HepG2 (cell line): Measurements from ENCODE around the gene AGBL3. TPM values are rescaled to one million over a fixed set of nuclear protein-coding genes. Genes with fewer than 3 reads are reported as not detected.

Experiments
- ARNT ChIP-seq: fragments of 450-650 bp; IDR thresholded peaks from 2 replicates; pipeline ENCODE4 v1.6.1; 2017
- CC2D1A ChIP-seq: sonication (generic); formaldehyde crosslinking; IDR thresholded peaks from 2 replicates; pipeline ENCODE4 v1.8.1; 2023; ENCODE audit warnings: mild to moderate bottlenecking, missing genetic modification reagents
- GTF2F1 ChIP-seq: fragments of 150-350 bp; IDR thresholded peaks from 2 replicates; pipeline ENCODE4 v1.6.1; 2014; ENCODE audit warnings: low read length
- IRF2 ChIP-seq: IDR thresholded peaks from 2 replicates; pipeline ENCODE4 v1.6.1; 2018; ENCODE audit warnings: missing genetic modification reagents, missing compliant biosample characterization
- LRRFIP1 ChIP-seq: sonication (generic); formaldehyde crosslinking; conservative IDR thresholded peaks from 2 replicates; pipeline ENCODE4 v1.4.0; 2020; ENCODE audit warnings: missing genetic modification reagents
- MAFF ChIP-seq: IDR thresholded peaks from 2 replicates; pipeline ENCODE4 v1.6.1; 2011; ENCODE audit warnings: low read depth, low read length, improper control_type of control experiment
- NFRKB ChIP-seq: fragments of 450-650 bp; IDR thresholded peaks from 2 replicates; pipeline ENCODE4 v1.6.1; 2017
- NR2F6 ChIP-seq, 2 experiments: IDR thresholded peaks; 2 replicates each; pipeline ENCODE4 v1.6.1; 2016; ENCODE audit warnings: antibody characterized with exemption in 1 of 2, mild to moderate bottlenecking in 1 of 2
- PAX8 ChIP-seq: sonication (generic); formaldehyde crosslinking; IDR thresholded peaks from 2 replicates; pipeline ENCODE4 v1.8.0; 2022; ENCODE audit warnings: mild to moderate bottlenecking, missing genetic modification reagents, borderline replicate concordance
- RFXAP ChIP-seq: sonication (generic); formaldehyde crosslinking; IDR thresholded peaks from 2 replicates; pipeline ENCODE4 v1.4.0; 2020; ENCODE audit warnings: missing genetic modification reagents, borderline replicate concordance
- SMC3 ChIP-seq: IDR thresholded peaks from 2 replicates; pipeline ENCODE4 v1.6.1; 2011; ENCODE audit warnings: low read length, improper control_type of control experiment
- UBTF ChIP-seq: sonication (generic); formaldehyde crosslinking; IDR thresholded peaks from 2 replicates; pipeline ENCODE4 v1.4.0; 2020; ENCODE audit warnings: mild to moderate bottlenecking, missing genetic modification reagents
- ZNF143 ChIP-seq: sonication (generic); formaldehyde crosslinking; IDR thresholded peaks from 2 replicates; pipeline ENCODE4 v1.4.0; 2020; ENCODE audit warnings: missing genetic modification reagents
- ZNF260 ChIP-seq: sonication (generic); formaldehyde crosslinking; IDR thresholded peaks from 2 replicates; pipeline ENCODE4 v1.4.0; 2020; ENCODE audit warnings: missing genetic modification reagents, low read depth, mild to moderate bottlenecking, borderline replicate concordance
- ZNF839 ChIP-seq: sonication (generic); formaldehyde crosslinking; IDR thresholded peaks from 2 replicates; pipeline ENCODE4 v1.4.0; 2020; ENCODE audit warnings: missing genetic modification reagents, mild to moderate bottlenecking, borderline replicate concordance
- polyA plus RNA-seq, 8 experiments: library from polyadenylated mRNA; depleted of rRNA in 3 of 8; stranded (reverse) in 7 of 8; unstranded in 1 of 8; fragments of >200 nt; fragmentation: Illumina TruSeq in 4 of 8; extraction: Trizol in 4 of 8; gene quantifications; 2 replicates each; pipeline versions ENCODE4 v1.2.1 to v1.2.3, GENCODE V29; 2011 to 2016; ENCODE audit warnings: low read depth in 4 of 8, missing spikeins in 1 of 8, mixed read lengths in 1 of 8; ENCODE audit not compliant: insufficient read depth in 1 of 8
- total RNA-seq, 5 experiments: library from RNA; depleted of rRNA; stranded (reverse); fragments of >200 nt; fragmentation: Illumina TruSeq; extraction: Trizol; gene quantifications; 2 replicates each; pipeline ENCODE4 v1.2.3, GENCODE V29; 2016; ENCODE audit warnings: low read depth in 1 of 5
- TF ChIP-seq, protein P1 (sequence below): sonication (generic); formaldehyde crosslinking; IDR thresholded peaks from 2 replicates; pipeline ENCODE4 v1.4.0; 2020; ENCODE audit warnings: missing genetic modification reagents
- TF ChIP-seq, protein P2 (sequence below): sonication (generic); formaldehyde crosslinking; IDR thresholded peaks from 2 replicates; pipeline ENCODE4 v1.8.0; 2022; ENCODE audit warnings: missing genetic modification reagents, mild to moderate bottlenecking, inconsistent platforms, borderline replicate concordance
- TF ChIP-seq, protein P3 (sequence below): sonication (generic); formaldehyde crosslinking; conservative IDR thresholded peaks from 2 replicates; pipeline ENCODE4 v1.8.0; 2022; ENCODE audit warnings: mild to moderate bottlenecking, moderate library complexity, missing genetic modification reagents

Gene AGBL3
- total and polyA plus RNA-seq, 2 of the 13 experiments (the other 11 are each of a cell fraction or from before 2014, with no cell fraction given): 2.2 to 7.2 TPM

DNA sequence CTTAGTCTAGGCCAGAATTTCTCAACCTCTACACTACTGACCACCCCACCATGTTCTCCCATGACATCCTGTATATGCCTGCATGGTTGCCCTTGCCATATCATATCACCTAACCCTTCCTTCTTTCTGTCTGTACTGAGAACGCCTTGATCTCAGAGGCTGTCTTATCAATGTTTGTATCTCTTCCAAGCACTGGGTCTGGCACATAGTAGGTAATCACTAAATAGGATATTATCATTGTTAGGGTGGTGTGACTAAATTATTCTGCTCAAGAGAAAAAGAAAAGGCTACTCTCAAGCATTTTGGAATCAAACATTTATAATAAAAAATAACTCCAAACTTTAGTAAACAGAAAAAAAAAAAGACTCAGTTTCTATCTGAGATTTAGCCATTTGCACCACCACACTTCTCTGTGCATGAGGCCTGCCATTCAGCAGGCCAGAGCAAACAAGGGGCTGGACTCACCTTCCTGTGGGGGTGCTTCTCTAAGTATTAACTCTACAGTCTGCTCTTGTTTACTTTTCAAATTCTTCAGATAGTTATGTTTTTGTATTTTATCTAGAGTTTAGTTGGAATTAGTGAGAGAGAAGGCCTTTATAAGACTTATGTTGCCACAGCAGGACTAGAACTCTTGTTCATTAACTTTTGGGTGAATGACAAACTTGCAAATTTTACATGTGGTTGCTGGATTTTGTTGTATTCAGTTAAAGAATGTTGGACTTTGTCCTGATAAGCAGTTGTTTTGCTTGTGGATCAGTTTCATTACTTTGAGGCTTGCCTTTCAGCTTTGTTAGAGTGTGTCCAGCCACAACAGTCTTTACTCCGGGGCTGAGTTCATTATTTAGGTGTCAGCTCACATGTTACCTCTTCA is 5.4 kb downstream of the AGBL3 start (continued):
- TF ChIP-seq, protein P1, sequence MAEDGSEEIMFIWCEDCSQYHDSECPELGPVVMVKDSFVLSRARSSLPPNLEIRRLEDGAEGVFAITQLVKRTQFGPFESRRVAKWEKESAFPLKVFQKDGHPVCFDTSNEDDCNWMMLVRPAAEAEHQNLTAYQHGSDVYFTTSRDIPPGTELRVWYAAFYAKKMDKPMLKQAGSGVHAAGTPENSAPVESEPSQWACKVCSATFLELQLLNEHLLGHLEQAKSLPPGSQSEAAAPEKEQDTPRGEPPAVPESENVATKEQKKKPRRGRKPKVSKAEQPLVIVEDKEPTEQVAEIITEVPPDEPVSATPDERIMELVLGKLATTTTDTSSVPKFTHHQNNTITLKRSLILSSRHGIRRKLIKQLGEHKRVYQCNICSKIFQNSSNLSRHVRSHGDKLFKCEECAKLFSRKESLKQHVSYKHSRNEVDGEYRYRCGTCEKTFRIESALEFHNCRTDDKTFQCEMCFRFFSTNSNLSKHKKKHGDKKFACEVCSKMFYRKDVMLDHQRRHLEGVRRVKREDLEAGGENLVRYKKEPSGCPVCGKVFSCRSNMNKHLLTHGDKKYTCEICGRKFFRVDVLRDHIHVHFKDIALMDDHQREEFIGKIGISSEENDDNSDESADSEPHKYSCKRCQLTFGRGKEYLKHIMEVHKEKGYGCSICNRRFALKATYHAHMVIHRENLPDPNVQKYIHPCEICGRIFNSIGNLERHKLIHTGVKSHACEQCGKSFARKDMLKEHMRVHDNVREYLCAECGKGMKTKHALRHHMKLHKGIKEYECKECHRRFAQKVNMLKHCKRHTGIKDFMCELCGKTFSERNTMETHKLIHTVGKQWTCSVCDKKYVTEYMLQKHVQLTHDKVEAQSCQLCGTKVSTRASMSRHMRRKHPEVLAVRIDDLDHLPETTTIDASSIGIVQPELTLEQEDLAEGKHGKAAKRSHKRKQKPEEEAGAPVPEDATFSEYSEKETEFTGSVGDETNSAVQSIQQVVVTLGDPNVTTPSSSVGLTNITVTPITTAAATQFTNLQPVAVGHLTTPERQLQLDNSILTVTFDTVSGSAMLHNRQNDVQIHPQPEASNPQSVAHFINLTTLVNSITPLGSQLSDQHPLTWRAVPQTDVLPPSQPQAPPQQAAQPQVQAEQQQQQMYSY (CRISPR knock-in tag): no peak
- TF ChIP-seq RFXAP (CRISPR knock-in tag) (no peak), LRRFIP1 (CRISPR knock-in tag) (no peak), NFRKB (no peak), ARNT (no peak), CC2D1A (no peak), IRF2 (peak; percentile 76), SMC3 (no peak), NR2F6 (IDR thresholded peaks at IDR 0.05) (peak; percentile 78), NR2F6 (CRISPR knock-in tag; IDR thresholded peaks at IDR 0.05) (no peak; the same call in 1 of the 2 replicates), ZNF839 (CRISPR knock-in tag) (no peak; the same call in 1 of the 2 replicates), MAFF (no peak), UBTF (no peak), ZNF143 (no peak), GTF2F1 (no peak), ZNF260 (CRISPR knock-in tag) (no peak), PAX8 (CRISPR knock-in tag) (no peak)
- TF ChIP-seq, protein P2, sequence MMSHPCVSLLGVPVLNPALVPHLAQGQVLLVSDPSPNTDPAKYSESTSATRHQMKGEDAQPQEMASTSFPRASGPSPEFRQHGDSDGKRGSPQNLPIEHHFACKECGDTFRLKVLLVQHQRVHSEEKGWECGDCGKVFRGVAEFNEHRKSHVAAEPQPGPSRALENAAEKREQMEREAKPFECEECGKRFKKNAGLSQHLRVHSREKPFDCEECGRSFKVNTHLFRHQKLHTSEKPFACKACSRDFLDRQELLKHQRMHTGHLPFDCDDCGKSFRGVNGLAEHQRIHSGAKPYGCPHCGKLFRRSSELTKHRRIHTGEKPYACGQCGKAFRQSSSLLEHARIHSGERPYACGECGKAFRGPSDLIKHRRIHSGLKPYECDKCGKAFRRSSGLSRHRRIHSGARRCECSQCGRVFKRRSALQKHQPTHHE (CRISPR knock-in tag): no peak
- TF ChIP-seq, protein P3, sequence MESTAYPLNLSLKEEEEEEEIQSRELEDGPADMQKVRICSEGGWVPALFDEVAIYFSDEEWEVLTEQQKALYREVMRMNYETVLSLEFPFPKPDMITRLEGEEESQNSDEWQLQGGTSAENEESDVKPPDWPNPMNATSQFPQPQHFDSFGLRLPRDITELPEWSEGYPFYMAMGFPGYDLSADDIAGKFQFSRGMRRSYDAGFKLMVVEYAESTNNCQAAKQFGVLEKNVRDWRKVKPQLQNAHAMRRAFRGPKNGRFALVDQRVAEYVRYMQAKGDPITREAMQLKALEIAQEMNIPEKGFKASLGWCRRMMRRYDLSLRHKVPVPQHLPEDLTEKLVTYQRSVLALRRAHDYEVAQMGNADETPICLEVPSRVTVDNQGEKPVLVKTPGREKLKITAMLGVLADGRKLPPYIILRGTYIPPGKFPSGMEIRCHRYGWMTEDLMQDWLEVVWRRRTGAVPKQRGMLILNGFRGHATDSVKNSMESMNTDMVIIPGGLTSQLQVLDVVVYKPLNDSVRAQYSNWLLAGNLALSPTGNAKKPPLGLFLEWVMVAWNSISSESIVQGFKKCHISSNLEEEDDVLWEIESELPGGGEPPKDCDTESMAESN (CRISPR knock-in tag): no peak
